ENCODE measurements around the gene NUDT19. TPM values are rescaled to one million over a fixed set of nuclear protein-coding genes. Genes with fewer than 3 reads are reported as not detected.
A peak's percentile ranks its signal among the peaks of the same experiment; 100 is the strongest.

The NUDT19 gene
- total RNA-seq, 1 experiment from 2014 or later: 19.6 TPM

- Histone ChIP-seq H3K36me3 (ENCODE audit: insufficient read depth, low read length) (no peaks in the 10 kb centered on the region), H3K4me2 (ENCODE audit: low read depth, low read length, poor library complexity, severe bottlenecking) (no peak overlapping the region), H3K79me2 (ENCODE audit: low read length) (no peaks in the 10 kb centered on the region), H4K20me1 (ENCODE audit: insufficient read depth, low read depth, low read length) (no peaks in the 10 kb centered on the region), H3K27me3 (ENCODE audit: low read length) (no peaks in the 10 kb centered on the region), H3K9me2 (replicated peaks; ENCODE audit: insufficient read depth, low read length) (no peaks in the 10 kb centered on the region), H3K27ac (ENCODE audit: low read length) (no peak overlapping the region), H3K9ac (ENCODE audit: low read length) (no peak overlapping the region), H3K9me3 (ENCODE audit: low read length) (no peaks in the 10 kb centered on the region), H2AFZ (ENCODE audit: low read length) (no peak overlapping the region), H3K4me1 (ENCODE audit: low read length) (peaks cover 8% of the 10 kb centered on the region; the same call in 1 of the 2 replicates), H3K4me3 (ENCODE audit: low read length) (no peak overlapping the region)
- peak; percentile 81 for DNase-seq
Measured at GRCh38 chr19:32748497-32748896, 56.9 kb downstream of the NUDT19 start.

- H3K27me3 ChIP-seq (ENCODE audit: low read length): no peaks in the 10 kb centered on the region
Measured at GRCh38 chr19:32748948-32749347, 57.3 kb downstream of the NUDT19 start.

GRCh38 chr19:32749361-32749760, 57.7 kb downstream of the NUDT19 start:
- Histone ChIP-seq H3K79me2 (ENCODE audit: low read length) (no peaks in the 10 kb centered on the region), H3K36me3 (ENCODE audit: insufficient read depth, low read length) (no peaks in the 10 kb centered on the region), H3K4me3 (ENCODE audit: low read length) (no peak overlapping the region), H4K20me1 (ENCODE audit: insufficient read depth, low read depth, low read length) (no peaks in the 10 kb centered on the region), H3K4me2 (ENCODE audit: low read depth, low read length, poor library complexity, severe bottlenecking) (no peak overlapping the region), H3K9me2 (replicated peaks; ENCODE audit: insufficient read depth, low read length) (no peaks in the 10 kb centered on the region), H3K4me1 (ENCODE audit: low read length) (peaks cover 8% of the 10 kb centered on the region; the same call in 1 of the 2 replicates), H3K9ac (ENCODE audit: low read length) (no peak overlapping the region), H2AFZ (ENCODE audit: low read length) (no peak overlapping the region), H3K9me3 (ENCODE audit: low read length) (no peaks in the 10 kb centered on the region), H3K27ac (ENCODE audit: low read length) (no peak overlapping the region), H3K27me3 (ENCODE audit: low read length) (no peaks in the 10 kb centered on the region)
- no peak for DNase-seq

More at GRCh38 chr19:32748948-32749347, 57.3 kb downstream of the NUDT19 start:
- no peak for DNase-seq
- Histone ChIP-seq H3K4me3 (ENCODE audit: low read length) (no peak overlapping the region), H3K9me3 (ENCODE audit: low read length) (no peaks in the 10 kb centered on the region), H3K9me2 (replicated peaks; ENCODE audit: insufficient read depth, low read length) (no peaks in the 10 kb centered on the region), H2AFZ (ENCODE audit: low read length) (no peak overlapping the region), H3K4me2 (ENCODE audit: low read depth, low read length, poor library complexity, severe bottlenecking) (no peak overlapping the region), H3K27ac (ENCODE audit: low read length) (no peak overlapping the region), H3K79me2 (ENCODE audit: low read length) (no peaks in the 10 kb centered on the region), H3K9ac (ENCODE audit: low read length) (no peak overlapping the region), H4K20me1 (ENCODE audit: insufficient read depth, low read depth, low read length) (no peaks in the 10 kb centered on the region), H3K36me3 (ENCODE audit: insufficient read depth, low read length) (no peaks in the 10 kb centered on the region), H3K4me1 (ENCODE audit: low read length) (peaks cover 8% of the 10 kb centered on the region; the same call in 1 of the 2 replicates)

GRCh38 chr19:32750441-32751055, 58.9 kb downstream of the NUDT19 start:
- Histone ChIP-seq H3K9me3 (ENCODE audit: low read length) (no peaks in the 10 kb centered on the region), H2AFZ (ENCODE audit: low read length) (no peak overlapping the region), H3K9ac (ENCODE audit: low read length) (no peak overlapping the region), H4K20me1 (ENCODE audit: insufficient read depth, low read depth, low read length) (no peaks in the 10 kb centered on the region), H3K27ac (ENCODE audit: low read length) (no peak overlapping the region), H3K4me1 (ENCODE audit: low read length) (peaks cover 8% of the 10 kb centered on the region; the same call in 1 of the 2 replicates), H3K4me3 (ENCODE audit: low read length) (no peak overlapping the region), H3K79me2 (ENCODE audit: low read length) (no peaks in the 10 kb centered on the region), H3K27me3 (ENCODE audit: low read length) (no peaks in the 10 kb centered on the region), H3K4me2 (ENCODE audit: low read depth, low read length, poor library complexity, severe bottlenecking) (no peak overlapping the region), H3K36me3 (ENCODE audit: insufficient read depth, low read length) (no peaks in the 10 kb centered on the region), H3K9me2 (replicated peaks; ENCODE audit: insufficient read depth, low read length) (no peaks in the 10 kb centered on the region)
- peak; percentile 44 for DNase-seq

GRCh38 chr19:32751066-32751465, 59.4 kb downstream of the NUDT19 start:
- H3K4me3 ChIP-seq (ENCODE audit: low read length): no peak overlapping the region
- H3K79me2 ChIP-seq (ENCODE audit: low read length): no peaks in the 10 kb centered on the region
- no peak overlapping the region for H3K4me2 ChIP-seq (ENCODE audit: low read depth, low read length, poor library complexity, severe bottlenecking)
- no peaks in the 10 kb centered on the region for H3K27me3 ChIP-seq (ENCODE audit: low read length)
- no peaks in the 10 kb centered on the region for H3K9me2 ChIP-seq (replicated peaks; ENCODE audit: insufficient read depth, low read length)
- no peak overlapping the region for H2AFZ ChIP-seq (ENCODE audit: low read length)
- no peaks in the 10 kb centered on the region for H3K9me3 ChIP-seq (ENCODE audit: low read length)
- H3K27ac ChIP-seq (ENCODE audit: low read length): no peak overlapping the region
- peaks cover 8% of the 10 kb centered on the region; the same call in 1 of the 2 replicates for H3K4me1 ChIP-seq (ENCODE audit: low read length)
- H3K36me3 ChIP-seq (ENCODE audit: insufficient read depth, low read length): no peaks in the 10 kb centered on the region
- H3K9ac ChIP-seq (ENCODE audit: low read length): no peak overlapping the region
- no peak for DNase-seq
- no peaks in the 10 kb centered on the region for H4K20me1 ChIP-seq (ENCODE audit: insufficient read depth, low read depth, low read length)

- Histone ChIP-seq H3K4me3 (ENCODE audit: low read length) (no peak overlapping the region), H3K4me2 (ENCODE audit: low read depth, low read length, poor library complexity, severe bottlenecking) (no peak overlapping the region), H3K9ac (ENCODE audit: low read length) (no peak overlapping the region), H2AFZ (ENCODE audit: low read length) (no peak overlapping the region), H3K27me3 (ENCODE audit: low read length) (no peaks in the 10 kb centered on the region), H3K9me3 (ENCODE audit: low read length) (no peaks in the 10 kb centered on the region), H4K20me1 (ENCODE audit: insufficient read depth, low read depth, low read length) (no peaks in the 10 kb centered on the region), H3K79me2 (ENCODE audit: low read length) (no peaks in the 10 kb centered on the region), H3K36me3 (ENCODE audit: insufficient read depth, low read length) (no peaks in the 10 kb centered on the region), H3K4me1 (ENCODE audit: low read length) (no peaks in the 10 kb centered on the region), H3K27ac (ENCODE audit: low read length) (no peak overlapping the region), H3K9me2 (replicated peaks; ENCODE audit: insufficient read depth, low read length) (no peaks in the 10 kb centered on the region)
- no peak for DNase-seq
Measured at GRCh38 chr19:32757189-32757588, 65.6 kb downstream of the NUDT19 start.

Small RNA genes lying within 50 kb of the gene (small RNA-seq; reads per million reads assigned to genes)
- not detected for gene RN7SL789P

Other genes starting within 250 kb of the NUDT19 start
- gene PDCD5, start 110.6 kb upstream of the NUDT19 start, total RNA-seq (2014; rRNA removed; shearing (Covaris generic); ENCODE audit: low replicate concordance): 115 and 150 TPM in 2 replicates
- gene ANKRD27, start 16.6 kb upstream of the NUDT19 start, total RNA-seq (2014; rRNA removed; shearing (Covaris generic); ENCODE audit: low replicate concordance): 35.0 and 48.1 TPM in 2 replicates
- 0.87 TPM in 1 of 2 replicates, not detected in the other for gene RGS9BP, start 16.0 kb upstream of the NUDT19 start, total RNA-seq (2014; rRNA removed; shearing (Covaris generic); ENCODE audit: low replicate concordance)
- gene TDRD12, start 27.9 kb downstream of the NUDT19 start, total RNA-seq (2014; rRNA removed; shearing (Covaris generic); ENCODE audit: low replicate concordance): not detected in 2 replicates
- gene SLC7A9, start 177.9 kb downstream of the NUDT19 start, total RNA-seq (2014; rRNA removed; shearing (Covaris generic); ENCODE audit: low replicate concordance): not detected in 2 replicates

Data from Karpas-422 (cell line).